ENCODE data around the gene PLK4.
"Not testable (repeated sequence)": the region's sequence is repeated elsewhere in the genome, so short reads cannot be mapped to it uniquely, and the experiment has no call there.

The PLK4 gene

DNA sequence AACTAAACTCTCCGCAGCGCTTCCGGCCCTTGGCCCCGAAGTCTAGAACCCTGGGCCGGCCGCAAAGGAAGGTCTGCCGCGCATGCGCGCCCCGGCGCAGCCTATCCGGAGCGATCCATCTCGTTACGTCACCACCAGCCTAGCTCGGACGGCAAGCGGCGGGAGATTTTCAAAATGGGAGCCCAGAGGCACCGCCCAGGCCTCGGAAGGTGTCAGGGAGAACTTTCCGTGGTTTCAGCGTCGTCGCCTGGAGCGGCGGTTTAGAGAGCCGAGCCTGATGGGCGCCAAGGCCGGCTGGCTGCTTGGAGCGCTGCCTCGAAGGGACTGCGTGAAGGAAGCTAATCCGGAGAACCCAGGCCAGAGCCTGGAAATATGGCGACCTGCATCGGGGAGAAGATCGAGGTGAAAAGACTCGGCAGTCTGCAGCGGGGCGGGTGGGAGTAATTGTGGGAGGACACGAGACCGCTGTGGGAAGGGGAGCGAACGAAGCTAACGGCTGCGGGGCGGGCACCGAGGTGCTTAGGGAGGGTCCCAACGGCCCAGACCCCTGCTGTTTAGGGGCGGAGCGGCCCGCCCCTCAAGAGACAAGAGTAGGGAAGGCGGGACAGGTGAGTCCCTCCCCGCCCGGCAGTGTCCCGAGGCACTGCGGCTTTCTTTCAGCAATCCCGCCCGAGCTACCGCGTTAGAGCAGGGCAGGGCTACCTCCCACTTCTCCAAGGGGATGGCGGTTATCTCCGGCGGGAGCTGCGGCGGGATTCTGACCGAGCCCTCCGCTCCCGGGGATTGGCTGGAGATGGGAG, at the start of gene PLK4:
Gene PLK4 (plus strand): TSS at position 131 of the 800 bp plus-strand sequence. CDS start 242 bp downstream, at position 373.
- DNase-seq (ENCODE audit: low spot score): peak; percentile 99

DNA sequence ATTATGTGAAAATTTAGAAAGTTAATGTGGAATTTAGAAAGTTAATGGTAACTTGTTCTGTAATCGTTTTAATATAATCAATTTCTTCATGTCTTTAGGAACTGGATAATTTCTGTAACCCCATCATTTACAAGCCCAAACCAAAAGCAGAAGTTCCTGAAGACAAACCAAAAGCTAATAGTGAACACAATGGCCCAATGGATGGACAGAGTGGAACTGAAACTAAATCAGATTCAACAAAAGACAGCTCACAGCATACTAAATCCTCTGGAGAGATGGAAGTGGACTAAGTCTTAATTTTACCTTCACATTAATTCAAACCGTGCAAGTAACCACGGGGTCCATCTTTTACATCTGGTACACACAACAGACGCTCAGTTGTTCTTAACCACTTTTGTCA, 48.1 kb upstream of the PLK4 start:
- DNase-seq (ENCODE audit: low spot score): no peak

DNA sequence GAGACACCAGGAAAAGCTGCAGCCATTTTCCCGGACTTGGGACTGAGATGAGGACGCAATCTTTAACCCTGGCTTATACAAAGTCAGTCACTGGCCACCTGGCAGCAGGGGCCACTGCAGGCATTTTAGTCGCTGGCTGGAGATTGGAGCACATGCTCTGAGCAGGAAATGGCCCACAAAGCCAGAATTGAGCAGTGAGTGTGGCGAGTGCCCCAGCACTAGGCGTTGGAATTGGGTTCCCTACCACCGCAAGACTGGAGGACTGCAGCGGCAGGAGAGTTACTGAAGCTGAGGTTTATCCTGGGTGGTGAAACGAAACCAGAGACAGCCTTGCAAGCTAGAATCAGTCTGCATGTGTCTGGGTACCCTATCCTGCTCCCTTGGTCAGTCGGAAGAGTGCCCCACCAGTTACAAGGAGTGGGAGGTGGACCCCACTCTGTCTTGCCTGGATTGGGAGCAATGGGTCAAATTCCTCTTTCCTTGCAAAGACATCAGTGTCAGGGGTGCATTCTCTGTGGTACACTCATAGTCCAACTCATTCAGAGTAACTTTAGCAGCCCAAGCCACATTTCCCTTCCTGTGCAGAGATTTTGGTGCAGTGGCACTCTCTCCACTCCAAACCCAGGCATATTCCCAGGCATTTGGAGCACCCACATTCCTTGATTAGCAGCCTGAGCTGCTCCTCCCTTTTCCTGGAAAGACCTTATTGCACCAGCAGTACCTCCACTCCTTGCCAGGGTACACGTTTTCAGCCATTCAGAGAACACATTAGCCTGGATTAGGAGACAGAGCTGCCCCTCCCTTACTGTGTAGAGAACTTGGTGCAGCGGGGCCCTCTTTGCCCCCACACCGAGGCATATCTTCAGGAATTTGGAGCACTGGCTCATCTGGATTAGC, 36.7 kb upstream of the PLK4 start:
- DNase-seq (ENCODE audit: low spot score): no peak

DNA sequence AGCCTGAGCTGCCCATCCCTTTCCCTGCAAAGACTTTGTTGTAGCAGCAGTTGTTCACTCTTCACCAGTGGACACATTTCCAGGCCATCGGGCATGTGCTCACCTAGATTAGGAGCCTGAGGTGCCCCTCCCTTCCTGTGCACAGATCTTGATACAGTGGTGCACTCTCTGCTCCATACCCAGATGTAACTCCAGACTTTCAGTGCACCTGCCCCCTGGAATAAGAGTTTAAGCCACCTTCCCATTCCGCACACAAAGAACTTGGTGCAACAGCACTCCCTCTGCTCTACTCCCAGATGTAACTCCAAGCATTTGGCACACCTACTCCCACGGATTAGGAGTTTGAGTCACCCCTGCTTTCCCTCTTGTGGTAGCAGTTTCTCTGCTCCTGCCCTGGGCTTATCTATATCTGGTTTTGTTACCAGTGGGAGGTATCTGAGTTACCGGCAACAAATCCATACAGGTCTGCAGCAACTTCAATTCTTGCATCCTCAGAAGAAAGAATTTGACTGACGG, 36.0 kb upstream of the PLK4 start:
- no peak for DNase-seq (ENCODE audit: low spot score)

DNA sequence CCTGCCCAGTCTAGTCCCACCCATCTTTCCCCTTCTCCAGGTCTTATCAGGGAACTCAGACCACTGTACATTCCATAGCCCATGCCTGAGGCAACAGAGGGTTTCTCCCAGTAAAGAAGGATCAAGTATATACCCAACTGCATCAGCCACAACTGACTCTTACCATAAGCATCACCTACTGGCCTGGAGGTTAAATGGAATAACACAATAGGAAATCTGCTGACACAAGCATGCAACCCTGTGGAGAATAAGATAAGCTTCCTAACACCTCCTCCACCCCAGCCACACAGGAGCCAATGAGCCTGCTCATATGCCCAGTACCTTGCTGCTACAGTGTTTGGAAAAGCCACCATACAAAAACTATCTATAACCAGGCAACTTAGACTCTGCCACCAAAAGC, 34.6 kb upstream of the PLK4 start:
- DNase-seq (ENCODE audit: low spot score): no peak

DNA sequence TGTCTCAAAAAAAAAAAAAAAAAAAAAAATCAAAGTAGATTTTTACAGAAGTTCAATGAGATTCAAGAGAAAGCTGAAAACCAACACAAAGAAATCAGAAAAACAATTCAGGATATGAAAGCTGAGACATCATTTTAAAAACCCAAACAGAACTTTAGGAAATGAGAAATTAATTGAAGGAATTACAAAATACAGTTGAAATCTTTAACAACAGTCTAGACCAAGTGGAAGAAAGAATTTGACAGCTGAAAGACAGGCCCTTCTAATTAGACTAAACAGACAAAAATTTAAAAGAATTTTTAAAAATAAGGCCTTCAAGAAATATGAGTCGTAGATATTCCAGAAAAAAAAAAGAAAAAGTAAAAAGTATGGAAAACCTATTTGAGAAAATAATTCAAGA, 33.9 kb upstream of the PLK4 start:
- no peak for DNase-seq (ENCODE audit: low spot score)

DNA sequence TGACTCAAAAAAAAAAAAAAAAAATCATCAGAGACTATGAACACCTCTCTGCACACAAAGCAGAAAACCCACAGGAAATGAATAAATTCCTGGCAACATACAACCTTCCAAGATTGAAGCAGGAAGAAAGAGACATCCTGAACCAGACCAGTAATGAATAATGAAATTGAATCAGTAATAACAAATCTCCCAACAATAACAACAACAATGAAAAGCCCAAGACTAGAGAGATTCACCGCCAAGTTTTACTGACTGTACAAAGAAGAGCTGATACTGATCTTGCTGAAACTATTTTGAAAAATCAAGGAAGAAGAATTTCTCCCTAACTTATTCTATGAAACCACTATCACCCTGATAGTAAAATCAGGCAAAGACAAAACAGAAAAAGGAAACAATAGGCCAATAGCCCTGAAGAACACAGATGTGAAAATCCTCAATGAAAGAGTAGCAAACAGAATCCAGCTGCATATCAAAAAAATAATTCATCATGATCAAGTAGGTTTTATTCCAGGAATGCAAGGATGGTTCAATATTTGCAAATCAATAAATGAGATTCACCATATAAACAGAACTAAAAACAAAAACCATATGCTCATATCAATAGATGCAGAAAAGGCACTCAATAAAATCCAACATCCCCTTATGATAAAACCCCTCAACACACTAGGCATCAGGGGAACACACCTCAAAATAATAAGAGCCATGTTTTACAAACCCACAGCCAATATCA, 31.0 kb upstream of the PLK4 start:
- DNase-seq (ENCODE audit: low spot score): no peak

DNA sequence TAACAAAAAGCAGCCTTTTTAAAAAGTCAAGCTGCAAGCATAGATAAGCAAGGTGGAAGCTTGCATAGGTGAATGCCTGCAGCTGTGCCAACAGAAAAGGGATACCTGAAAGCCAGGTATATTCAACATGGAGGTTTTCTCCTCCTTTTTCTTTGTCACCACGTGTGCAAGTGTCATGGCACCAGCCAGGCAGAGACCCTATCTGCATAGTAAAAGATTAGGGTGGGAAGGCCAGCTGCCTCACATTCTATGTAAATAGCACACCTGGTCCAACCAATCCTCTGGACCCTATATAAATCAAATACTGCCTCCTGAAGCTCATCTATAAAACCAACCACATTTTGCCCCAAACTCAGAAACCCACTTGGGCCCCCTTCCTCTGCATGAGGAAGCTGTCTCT, 28.0 kb upstream of the PLK4 start:
- no peak for DNase-seq (ENCODE audit: low spot score)

DNA sequence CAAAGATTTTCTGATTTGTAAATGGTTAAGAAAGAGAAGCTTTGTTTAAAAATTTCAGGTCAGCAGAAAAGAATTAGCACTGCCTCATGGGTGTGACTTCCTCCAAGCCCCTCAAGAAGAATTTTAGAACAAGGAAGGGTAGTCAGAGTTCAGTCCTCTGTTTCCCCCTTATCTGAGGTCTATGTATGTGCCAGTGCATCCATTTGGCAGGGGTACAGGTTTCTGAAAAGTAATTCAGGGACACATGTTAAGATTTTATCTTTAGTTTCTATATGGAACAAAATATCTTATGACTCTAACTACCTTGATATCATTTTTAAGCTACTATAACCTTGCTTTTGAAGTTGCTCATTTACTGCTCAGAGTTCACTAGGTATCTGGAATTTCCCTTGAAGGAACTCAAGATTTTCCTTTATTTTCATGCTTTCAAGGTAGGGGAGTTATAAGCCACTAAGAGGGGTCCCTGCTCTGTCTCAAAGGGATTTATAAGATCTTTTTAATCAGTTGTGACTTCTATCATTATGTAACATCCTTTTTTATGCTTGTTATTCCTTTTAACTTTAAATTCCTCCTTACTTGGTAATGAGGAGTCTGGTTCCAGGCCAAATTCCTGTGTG, 24.4 kb upstream of the PLK4 start:
- no peak for DNase-seq (ENCODE audit: low spot score)

DNA sequence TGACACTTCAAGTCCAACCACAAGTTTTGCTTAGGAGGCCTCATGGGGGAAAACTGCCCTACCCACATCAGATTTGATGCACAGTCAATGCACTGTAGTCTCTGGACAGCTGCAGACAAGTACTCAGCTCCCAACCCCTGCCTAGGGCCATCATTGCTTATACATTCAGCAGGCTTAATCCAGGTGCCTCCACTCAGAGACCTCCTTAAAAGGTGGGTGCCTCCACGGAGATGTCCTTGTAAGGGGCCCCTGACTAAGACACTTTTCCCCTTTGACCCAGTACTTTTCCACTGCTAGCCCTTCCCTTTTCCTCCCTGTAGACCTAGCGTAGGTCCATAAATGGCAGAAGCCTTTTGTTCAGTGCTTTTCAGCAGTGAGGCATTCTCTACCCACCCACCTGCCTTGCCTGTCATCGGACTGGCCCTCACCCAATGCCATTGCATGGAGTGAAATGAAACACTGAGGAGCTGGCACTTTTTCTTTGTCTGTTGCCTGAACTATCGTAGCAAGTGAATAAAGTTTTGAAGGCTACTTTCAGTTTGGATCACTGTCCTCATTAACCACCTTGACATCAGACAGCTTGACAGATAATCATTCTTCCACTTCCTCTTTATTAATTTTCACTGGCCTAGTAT, 23.8 kb upstream of the PLK4 start:
- peak; percentile 76 for DNase-seq (ENCODE audit: low spot score)

DNA sequence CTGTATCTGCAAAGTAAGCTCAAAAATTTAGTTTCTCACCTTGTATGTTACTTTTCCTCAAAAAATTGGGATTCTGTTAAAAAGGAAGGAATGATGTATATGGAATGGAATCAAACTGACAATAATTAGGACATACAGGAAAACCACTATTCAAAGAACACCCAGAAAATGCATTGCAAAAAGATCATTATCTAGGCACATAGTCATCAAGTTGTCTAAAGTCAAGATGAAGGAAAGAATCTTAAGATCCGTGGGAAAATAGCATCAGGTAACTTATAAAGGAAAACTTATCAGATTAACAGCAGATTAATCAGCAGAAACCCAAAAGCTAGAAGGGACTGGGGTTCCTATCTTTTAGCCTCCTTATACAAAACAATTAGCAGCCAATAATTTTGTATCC, 23.1 kb upstream of the PLK4 start:
- no peak for DNase-seq (ENCODE audit: low spot score)

DNA sequence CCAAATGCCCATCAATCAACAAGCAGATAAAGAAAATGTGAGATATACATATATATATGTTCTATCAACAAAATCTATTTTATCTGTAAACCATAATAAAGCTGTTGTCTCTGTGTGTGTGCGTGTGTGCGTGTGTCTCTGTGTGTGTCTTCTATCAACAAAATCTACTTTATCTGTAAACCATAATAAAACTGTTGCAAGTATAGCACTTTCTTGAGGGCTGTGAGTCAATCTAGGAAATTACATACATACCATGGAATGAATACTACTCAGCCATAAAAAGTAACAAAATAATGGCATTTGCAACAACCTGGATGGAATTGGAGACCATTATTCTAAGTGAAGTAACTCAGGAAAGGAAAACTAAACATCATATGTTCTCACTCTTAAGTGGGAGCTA, 12.5 kb upstream of the PLK4 start:
- DNase-seq (ENCODE audit: low spot score): no peak

DNA sequence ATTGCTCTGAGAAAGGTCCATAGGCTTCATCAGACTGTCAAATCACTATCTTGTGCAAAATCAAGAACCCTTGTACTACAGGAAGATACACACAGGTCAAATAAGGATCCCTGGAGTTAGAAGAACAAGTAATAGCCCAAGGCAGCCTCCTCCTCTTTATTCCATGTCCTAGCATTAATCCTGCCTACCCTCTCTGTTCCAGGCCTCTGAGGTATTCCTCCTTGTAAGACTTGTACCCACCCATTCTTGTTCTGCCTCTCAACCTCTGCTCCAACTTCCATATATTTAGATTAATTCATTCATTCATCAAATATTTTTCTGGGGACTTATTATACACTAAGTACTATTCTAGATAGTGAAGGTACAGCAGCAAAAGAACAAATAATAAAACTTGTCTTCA, 10.4 kb upstream of the PLK4 start:
- DNase-seq (ENCODE audit: low spot score): no peak

DNA sequence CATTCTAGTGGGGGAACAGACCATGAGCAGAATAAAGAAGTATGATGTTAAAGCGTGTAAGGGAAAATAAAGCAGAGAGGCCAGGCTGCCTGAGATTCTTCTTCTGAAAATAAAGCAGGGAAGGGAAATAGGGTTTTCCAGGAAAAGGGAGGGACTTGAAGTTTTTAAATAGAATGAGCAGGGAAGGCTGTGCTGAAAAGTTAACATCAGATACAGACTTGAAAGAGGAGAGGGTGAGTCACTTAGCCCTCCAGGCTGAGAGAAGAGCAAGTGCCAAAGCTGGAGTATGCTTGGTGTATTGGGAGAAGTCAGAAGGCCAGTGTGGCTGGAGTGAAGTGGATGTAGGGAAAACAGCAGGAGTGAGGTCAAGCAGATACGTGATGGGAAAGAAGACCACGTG, 10.0 kb upstream of the PLK4 start:
- DNase-seq (ENCODE audit: low spot score): peak; percentile 66

DNA sequence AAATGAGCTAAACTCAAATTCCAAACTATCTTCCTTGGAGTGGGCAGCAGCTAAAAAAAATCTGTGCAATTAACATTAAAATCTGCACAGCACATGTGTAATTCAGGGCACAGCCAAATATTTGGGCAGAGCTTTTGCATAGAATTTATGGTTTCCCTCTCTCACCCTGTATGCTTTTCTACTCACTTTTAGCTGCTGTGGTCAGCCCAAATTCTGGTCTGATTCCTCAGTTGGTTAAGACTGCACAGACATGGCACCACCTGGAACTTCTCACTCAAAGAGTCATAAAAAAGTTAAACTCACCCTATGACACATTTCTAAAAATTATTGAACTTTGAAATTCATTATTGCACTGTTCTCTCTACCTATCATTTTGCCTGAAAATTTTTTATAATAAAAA, 4.9 kb upstream of the PLK4 start:
- DNase-seq (ENCODE audit: low spot score): peak; percentile 7

DNA sequence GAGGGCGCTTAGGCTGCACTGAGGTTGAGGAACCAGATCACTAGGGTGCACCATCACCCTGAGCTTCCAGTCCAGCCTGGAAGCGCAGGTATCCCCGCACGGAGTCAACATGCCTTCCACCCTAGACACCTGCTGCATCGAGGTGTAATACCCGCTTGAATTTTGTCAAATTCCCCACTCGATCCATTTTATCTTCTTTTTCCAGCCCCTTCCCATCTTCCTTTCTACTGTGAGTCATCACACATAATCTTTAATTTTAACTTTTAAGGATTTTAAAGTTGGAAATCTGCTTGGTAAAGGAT, 821 bp downstream of the PLK4 start:
- no peak for DNase-seq (ENCODE audit: low spot score)

DNA sequence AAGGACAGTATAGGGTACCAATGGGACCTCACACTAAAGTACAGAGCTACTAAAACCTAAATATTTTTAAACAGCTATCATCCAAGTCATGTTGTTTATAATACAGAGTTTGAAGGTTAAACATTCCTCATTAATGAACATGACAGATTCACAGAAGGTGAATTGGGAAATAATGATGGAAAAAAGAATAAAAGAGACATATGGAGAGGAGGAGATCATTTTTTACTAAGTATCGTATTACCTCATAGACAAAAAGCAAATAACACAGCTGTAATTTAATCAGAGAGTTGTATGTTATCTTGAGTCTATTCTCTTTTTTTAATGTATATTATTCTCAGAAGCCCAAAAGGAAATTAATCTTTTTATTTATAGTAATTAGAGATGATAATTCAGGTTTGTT, 7.9 kb downstream of the PLK4 start:
- no peak for DNase-seq (ENCODE audit: low spot score)

DNA sequence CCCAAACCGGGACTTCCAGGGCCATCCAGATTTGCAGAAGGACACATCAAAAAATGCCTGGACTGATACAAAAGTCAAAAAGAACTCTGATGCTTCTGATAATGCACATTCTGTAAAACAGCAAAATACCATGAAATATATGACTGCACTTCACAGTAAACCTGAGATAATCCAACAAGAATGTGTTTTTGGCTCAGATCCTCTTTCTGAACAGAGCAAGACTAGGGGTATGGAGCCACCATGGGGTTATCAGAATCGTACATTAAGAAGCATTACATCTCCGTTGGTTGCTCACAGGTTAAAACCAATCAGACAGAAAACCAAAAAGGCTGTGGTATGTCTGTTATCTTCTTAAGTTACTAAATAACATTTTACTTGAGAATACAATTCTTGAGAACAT, 9.2 kb downstream of the PLK4 start:
- DNase-seq (ENCODE audit: low spot score): no peak

DNA sequence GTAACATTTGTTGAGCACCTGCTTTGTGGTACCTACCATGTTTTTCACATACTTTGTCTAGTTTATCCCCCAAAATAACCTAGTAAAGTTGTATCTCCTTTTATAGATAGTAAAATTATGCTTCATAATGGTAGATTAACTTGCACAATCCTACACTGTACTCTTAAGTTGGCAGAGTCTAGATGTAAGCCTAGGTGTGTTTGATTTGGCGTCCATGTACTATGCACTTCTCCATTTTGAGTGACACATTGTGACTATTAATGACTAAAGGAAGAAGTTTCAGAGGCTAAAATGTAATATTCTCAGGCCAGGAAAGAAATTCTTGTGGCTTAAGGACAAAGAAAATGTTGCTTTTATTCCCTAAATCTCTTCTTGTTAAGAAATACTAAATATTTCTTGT, 15.4 kb downstream of the PLK4 start:
- no peak for DNase-seq (ENCODE audit: low spot score)

DNA sequence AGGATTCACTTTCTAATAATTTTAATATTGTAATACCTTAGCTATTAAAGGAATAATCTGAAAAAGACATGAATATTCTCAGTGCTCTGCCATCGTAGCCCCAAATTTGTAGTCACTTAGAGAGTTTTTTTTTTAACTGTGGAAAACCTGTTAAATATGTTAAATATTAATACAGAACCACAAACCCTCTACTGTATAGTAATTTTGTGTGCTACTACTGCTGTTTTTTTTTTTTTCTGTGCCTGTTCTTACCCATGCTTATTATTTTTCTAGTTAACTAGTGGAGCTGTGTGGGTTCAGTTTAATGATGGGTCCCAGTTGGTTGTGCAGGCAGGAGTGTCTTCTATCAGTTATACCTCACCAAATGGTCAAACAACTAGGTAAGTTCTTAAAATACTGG, 15.8 kb downstream of the PLK4 start:
- DNase-seq (ENCODE audit: low spot score): no peak

DNA sequence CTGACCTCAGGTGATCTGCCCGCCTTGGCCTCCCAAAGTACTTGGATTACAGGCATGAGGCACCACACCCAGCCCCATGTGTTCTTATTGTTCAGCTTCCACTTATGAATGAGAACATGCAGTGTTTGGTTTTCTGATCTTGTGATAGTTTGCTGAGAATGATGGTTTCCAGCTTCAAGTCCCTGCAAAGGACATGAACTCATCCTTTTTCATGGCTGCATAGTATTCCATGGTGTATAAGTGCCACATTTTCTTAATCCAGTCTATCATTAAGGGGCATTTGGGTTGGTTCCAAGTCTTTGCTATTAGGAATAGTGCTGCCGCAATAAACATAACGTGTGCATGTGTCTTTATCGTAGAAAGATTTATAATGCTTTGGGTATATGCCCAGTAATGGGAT, 19.0 kb downstream of the PLK4 start:
- DNase-seq (ENCODE audit: low spot score): not testable (repeated sequence)

DNA sequence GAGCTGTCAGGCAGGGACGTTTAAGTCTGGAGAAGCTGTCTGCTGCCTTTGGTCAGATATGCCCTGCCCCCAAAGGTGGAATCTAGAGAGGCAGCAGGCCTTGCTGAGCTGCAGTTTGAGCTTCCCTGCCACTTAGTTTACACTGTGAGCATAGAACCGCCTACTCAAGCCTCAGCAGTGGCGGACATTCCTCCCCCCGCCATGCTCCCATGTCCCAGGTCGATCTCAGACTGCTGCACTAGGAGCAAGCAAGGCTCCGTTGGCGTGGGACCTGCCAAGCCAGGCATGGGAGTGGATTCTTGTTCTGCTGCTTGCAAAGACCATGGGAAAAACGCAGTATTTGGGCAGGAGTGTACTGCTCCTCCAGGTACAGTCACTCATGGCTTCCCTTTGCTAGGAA, 24.3 kb downstream of the PLK4 start:
- DNase-seq (ENCODE audit: low spot score): no peak
